ENCODE measurements around the gene SFSWAP.
"Not testable (repeated sequence)": the region's sequence is repeated elsewhere in the genome, so short reads cannot be mapped to it uniquely, and the experiment has no call there.

SFSWAP gene

GRCh38 chr12:131710464-131711457 lies at the start of gene SFSWAP:
TSS of gene SFSWAP (plus strand) at chr12:131711090. CDS start at chr12:131711230, 140 bp downstream.
- peak; percentile 66 for DNase-seq

DNA sequence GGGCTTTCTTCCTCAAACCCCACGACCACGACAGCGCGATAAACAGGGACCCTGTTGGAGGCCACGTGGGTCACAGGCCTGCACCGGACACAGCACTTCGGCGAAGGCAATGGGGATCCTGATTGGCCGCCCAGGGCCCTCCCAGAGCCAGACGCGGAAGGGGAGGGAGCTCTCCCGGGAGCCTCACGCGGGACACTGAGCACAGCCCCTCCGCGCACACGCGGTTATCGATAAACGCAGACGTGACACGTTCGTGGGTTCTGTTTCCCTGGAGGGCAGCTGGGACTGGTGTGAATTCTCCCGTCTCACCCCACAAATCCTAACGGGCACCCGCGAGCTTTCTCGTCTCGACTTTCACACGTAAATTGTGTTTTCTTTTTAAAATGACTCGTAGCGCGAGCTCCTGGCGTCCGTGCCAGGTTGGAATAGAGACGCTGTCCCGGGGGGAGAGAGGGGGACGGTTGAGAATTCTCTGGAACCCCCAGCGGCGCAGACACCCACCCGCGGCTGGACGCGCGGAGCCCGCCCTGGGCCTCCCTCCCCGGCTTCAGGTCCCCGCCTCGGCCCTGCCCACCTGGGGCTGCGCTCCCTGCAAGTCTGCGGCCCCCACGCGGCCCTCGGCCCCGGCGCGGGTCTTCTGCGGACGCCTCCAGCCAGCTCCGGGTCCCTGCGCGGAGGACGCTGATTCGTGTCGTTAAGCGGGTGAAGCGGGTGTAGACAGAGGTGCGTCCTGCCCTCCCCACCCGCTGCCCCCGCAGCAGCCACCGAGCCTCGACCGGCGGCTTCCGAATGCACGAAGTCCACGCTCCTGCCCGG lies 49.5 kb upstream of the SFSWAP start:
- not testable (repeated sequence) for DNase-seq

DNA sequence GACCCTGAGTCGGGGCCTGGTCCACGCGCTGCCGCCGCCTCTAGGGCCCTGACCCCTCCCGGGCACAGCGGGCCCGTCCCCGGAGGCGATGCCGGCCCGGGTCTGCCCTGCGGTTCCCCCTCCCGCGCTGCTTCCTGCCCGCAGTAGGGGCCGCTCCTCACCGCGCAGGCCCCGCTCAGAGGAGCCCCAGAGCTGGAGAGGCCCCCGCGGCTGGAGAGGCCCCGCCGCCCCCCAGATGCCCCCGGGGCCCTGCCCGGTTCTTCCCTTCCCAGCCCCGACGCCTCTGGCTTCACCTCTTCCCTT lies 49.0 kb upstream of the SFSWAP start:
- not testable (repeated sequence) for DNase-seq

DNA sequence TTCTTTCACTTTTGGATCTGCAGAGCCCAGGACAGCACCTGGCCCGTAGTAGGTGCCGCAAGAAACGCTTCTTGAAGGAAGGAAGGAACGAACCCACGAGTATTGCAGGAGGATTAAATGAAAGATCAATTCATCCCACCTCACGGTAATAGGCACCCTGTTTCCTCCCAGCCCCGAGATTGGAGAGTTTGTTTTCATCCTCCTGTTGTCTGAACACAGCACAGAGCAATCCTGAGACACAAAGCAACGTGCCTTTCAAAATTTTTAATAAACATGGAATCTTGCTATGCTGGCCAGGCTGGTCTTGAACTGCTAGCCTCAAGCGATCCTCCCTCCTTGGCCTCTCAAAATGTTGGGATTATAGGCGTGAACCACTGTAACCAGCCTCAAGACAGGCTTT lies 48.5 kb upstream of the SFSWAP start:
- not testable (repeated sequence) for DNase-seq

DNA sequence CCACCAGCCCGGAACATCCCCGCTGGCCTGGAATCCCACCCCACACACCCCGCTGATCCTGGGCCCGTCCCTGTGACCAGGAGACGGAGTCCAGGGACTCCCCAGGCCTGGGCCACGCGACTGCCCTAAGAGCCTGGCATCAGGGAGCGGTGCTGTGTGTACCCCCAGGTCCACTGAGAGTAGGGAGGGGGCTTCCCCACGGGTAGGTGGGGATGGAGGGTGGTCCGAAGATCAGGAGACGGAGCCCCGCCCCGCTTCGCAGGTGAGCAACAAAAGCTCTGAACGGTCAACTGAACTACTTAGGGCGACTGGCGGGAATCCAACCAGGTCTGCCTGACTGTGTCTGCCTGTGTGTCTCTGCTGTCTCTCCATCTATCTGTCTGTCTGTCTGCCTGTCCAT lies 45.2 kb upstream of the SFSWAP start:
- DNase-seq, result not testable (repeated sequence)

DNA sequence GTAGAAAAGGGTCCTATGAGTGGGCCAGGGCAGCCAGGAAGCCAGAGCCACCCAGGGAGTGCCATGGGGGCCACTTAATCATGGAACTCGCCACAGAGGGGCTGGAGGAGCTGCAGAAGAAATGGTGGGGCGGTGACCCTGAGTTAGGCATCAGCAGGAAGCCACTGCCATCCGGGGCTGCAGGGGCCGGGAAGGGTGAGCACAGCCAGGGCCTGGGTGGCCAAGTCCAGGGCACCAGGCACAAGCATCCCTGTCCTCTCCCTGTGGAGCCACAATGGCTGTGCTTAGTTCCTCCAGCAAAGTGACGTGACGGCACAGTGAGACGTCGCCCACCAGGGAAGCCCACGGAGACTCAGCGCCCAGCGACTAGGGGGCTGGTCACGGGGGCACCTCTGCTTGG lies 44.4 kb upstream of the SFSWAP start:
- not testable (repeated sequence) for DNase-seq

DNA sequence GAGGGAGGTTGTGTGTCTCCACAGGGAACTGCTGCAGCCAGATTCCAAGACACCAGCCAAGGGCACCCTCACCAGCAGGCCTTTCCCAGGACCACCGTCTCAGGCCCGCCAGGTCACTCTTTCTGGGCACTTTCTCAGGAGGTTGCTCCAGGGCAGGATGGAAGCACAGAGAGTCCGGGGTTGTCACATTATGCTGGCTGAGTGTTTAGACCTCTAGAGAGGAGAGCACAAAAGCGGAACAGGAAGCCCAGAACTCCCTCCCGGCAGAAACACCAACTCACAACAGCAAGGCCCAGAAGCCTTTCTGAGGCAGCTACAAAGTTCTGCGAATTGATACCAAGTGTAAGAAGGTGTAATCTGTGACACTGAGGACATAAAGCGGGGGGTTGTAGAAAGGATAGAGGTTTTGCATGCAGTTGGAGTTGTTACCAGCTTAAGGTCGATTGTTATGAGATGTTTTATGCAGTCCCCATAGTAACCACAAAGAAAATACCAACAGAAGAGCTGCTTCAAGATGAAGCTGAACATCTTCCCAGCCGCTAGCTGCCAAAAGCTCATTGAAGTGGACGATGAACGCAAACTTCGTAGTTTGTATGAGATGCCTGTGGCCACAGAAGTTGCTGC lies 43.8 kb upstream of the SFSWAP start:
- DNase-seq, result not testable (repeated sequence)

- no peak for DNase-seq
Measured at GRCh38 chr12:131671276-131671675, 39.6 kb upstream of the SFSWAP start.

GRCh38 chr12:131671871-131672270 lies 39.0 kb upstream of the SFSWAP start:
- DNase-seq, result no peak

DNA sequence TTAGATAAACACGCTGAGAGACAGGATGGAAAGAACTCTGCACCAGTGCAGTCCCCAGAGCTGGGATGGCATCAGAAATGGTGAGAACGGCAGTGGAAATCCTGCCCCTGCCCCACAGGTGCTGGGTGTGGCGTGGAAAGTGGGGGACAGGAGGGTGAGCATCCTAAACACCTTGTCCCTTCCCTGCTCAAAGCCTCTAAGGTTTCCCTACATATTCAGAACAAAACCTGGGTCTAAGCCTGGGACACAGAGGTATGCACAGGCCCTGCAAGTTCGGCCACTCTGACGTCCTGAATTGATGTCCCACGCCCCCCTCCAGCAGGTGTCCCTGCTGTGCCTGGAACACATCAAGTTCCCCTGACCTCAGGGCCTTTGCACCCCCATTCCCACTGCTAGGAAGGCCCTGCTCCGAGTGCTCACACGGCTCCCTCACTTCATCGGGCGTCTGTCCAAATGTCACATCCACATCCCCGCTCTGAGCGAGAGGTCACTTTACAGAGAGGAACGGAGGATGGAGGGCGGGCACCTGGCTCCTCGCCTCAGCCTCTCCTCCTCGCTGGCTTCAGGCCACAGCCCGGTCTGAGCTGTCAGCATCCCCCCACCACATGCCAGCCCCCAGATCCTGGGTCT lies 38.5 kb upstream of the SFSWAP start:
- no peak for DNase-seq

GRCh38 chr12:131672941-131673887 lies 37.7 kb upstream of the SFSWAP start:
- DNase-seq, result no peak

DNA sequence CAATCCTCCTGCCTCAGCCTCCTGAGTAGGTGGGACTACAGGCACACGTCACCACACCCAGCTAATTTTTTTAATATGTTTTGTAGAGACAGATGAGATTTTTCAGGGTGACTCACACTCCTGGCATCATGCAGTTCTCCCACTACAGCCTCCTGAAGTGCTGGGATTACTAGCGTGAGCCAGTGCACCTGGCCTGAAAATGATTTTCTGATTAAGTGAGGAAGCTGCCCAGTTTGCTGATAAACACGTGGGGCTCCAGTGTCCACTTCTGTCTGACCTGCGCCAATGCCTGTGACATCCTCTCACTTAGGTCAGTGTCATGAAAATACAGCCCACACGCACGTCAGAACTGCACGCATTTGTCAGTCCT lies 37.0 kb upstream of the SFSWAP start:
- no peak for DNase-seq

GRCh38 chr12:131674373-131674772 lies 36.5 kb upstream of the SFSWAP start:
- DNase-seq, result no peak

DNA sequence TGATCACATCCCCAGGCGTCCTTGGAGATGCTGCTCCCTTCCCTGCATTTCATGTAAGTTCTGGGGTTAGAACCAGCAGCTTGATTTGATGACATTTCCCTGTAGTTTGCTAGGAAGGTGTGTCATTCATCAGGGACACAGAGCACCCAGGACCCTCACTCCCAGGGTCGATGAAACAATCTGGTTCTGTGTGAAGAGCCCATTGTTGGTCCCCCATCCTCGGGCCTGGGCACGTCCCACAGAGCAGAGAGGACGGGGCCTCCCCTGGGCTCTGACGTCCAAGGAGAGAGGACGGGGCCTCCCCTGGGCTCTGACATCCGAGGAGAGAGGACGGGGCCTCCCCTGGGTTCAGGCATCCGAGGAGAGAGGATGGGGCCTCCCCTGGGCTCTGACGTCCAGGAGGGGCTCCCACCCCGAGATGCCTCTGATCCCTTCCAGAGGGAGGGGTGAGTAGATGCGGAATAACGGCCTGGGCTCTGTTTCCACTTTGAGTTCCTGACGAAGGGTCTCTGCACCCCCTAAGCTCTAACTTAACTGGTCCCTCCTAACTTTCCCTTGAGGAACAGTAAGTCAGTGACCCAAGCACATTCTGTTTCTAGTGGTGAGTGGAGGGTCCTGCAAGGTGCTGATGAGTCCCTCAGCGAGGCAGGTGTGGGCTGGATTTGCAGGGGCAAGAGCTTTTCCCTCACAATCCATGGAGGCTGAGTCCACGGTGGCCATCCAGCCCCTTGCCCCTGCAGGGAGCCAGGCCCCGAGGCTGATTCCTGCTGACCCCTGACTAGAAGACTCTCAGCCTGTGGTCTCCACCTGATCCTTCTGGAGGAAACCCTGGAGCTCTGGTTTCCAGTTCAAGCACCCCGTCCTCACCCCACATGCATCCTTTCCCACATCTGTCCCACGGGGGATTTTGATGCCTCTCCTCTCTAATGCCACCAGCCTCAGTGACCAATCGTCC lies 35.5 kb upstream of the SFSWAP start:
- no peak for DNase-seq

- no peak for DNase-seq
Measured at GRCh38 chr12:131676544-131676943, 34.3 kb upstream of the SFSWAP start.

DNA sequence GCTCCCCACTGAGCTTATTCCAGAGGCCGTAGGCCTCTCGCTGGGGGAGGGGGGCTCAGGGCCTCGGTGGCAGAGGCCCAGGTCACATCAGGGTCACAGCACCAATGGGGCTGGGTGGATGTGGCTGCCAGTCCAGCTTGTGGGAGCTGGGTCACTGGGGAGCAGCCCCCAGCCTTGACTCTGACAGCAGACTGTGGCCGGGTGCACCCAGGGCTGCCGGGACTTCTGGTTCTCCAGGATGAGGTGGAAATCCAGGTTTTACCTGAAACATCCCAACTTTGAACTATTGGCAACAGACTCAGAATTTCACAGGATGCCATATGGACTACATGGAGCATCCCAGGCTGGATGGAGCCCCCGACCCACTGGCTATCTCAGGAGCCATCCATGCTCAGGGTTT lies 33.8 kb upstream of the SFSWAP start:
- DNase-seq, result not testable (repeated sequence)

DNA sequence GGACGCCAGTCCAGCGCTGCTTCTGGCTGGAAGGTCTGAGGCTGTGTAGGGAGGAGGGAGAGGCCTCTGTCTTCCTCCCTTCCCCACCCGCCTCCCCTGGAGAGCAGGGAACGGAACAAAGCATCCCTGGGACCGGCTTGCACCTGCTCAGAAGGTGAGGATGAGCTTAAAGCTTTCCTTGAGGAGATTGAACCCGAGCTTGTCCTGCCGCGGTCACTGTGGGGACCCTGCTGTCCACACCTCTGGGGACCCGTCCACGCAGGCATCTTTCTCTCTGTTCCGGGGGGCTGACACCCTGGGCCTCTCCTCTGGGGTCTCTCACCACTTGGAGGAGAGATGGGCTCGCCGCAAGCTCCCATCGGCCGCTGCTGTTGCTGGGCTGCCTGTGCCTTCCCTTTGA lies 33.2 kb upstream of the SFSWAP start:
- no peak for DNase-seq

- not testable (repeated sequence) for DNase-seq
Measured at GRCh38 chr12:131678389-131679181, 32.3 kb upstream of the SFSWAP start.

GRCh38 chr12:131679186-131679585 lies 31.7 kb upstream of the SFSWAP start:
- not testable (repeated sequence) for DNase-seq

DNA sequence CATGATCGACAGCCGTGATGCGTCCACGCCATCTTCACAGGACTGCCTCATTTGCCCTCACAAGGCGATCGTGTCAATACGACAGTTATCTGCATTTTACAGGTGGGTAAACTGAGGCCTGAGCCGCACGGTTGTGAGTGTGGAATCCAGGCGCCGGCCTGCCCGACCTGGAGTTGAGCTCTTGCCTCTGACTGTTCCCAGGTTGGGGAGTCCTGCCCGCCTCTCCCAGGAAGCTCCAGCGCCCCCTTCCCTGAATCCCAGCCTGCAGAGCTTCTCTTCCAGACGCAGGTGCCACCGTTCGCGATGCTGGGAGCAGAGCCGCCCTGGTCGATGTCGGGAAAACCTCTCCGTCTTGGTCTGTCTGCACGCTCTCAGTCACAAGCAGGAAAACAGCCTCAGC lies 31.1 kb upstream of the SFSWAP start:
- not testable (repeated sequence) for DNase-seq
